Astrocyte of the cerebellum (primary cell): ENCODE data around the gene DYNAP.

Source experiments
- DNase-seq: peaks from one replicate; pipeline ENCODE4 v3.0.0-alpha.2; 2011; ENCODE audit warnings: low read depth
- H3K4me3 ChIP-seq: 2 replicates; pipeline ENCODE4 v1.5.1; 2011; ENCODE audit warnings: mild to moderate bottlenecking, low read depth, low read length, moderate library complexity
- in situ Hi-C: cut with HindIII; loops from 2 replicates; pipeline ENCODE4 v1.10.0; 2017; ENCODE audit warnings: low sequenced_read_pairs
- TF ChIP-seq, protein P1 (sequence below): IDR thresholded peaks from 2 replicates; pipeline ENCODE4 v1.5.1; 2012; ENCODE audit warnings: low read length, low read depth, moderate library complexity, mild to moderate bottlenecking; ENCODE audit errors: missing control alignments

DYNAP gene

DNA sequence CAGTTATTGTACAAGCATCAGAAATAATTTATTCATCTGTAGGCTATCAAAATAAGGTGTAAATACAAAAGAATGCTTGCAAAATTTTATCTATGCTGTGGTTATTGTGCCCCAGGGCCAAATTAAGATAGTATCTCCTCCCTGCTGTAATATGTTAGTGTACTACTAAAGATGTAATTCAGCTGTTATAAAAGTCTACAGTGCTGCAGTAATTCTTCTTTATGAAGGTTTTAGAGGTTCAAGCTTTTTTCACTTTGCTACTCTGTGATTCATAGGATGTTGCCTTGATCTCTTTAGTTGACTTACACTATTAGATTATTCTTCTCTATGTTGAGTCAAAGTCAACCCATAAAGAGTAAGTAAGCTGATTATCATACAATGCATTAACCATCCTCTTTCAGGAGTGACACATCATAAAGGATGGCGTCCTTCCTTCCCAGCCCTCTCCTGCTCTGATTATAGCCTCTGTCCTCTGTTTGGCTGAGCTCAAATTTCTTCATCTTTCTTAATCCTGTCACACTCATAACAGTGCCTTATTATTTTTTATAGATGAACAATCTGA lies 29.3 kb upstream of the DYNAP start:
- H3K4me3 ChIP-seq = no peak overlapping the region
- TF ChIP-seq, protein P1, sequence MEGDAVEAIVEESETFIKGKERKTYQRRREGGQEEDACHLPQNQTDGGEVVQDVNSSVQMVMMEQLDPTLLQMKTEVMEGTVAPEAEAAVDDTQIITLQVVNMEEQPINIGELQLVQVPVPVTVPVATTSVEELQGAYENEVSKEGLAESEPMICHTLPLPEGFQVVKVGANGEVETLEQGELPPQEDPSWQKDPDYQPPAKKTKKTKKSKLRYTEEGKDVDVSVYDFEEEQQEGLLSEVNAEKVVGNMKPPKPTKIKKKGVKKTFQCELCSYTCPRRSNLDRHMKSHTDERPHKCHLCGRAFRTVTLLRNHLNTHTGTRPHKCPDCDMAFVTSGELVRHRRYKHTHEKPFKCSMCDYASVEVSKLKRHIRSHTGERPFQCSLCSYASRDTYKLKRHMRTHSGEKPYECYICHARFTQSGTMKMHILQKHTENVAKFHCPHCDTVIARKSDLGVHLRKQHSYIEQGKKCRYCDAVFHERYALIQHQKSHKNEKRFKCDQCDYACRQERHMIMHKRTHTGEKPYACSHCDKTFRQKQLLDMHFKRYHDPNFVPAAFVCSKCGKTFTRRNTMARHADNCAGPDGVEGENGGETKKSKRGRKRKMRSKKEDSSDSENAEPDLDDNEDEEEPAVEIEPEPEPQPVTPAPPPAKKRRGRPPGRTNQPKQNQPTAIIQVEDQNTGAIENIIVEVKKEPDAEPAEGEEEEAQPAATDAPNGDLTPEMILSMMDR = no peak
- no peak for DNase-seq
- in situ Hi-C loops = no loop called here

DNA sequence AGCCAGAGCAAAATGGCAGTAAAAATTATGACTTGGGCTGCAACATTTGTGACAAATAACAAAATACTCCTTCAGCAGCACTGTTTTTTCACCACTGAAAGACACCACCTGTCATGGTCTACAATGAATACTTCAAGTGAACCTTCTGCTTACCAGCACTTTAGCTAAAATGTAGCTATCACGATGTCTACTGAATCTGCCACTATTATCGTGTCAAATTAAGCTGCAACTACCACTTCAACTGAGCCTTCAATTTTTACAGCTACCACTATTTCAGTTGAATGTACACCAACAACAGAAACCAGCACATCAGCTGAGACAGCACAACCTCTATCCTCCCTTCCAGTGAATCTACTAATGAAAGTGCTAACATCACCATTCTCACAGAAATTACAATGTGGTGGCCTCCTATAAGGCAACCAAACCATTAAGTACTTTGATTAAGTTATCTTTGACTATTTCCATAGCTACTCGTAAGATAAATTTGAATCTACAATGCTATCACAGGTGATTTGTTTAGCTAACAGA lies 10.8 kb upstream of the DYNAP start:
- no peak overlapping the region for H3K4me3 ChIP-seq
- in situ Hi-C loops = no loop called here
- DNase-seq = no peak
- TF ChIP-seq, protein P1 = no peak

DNA sequence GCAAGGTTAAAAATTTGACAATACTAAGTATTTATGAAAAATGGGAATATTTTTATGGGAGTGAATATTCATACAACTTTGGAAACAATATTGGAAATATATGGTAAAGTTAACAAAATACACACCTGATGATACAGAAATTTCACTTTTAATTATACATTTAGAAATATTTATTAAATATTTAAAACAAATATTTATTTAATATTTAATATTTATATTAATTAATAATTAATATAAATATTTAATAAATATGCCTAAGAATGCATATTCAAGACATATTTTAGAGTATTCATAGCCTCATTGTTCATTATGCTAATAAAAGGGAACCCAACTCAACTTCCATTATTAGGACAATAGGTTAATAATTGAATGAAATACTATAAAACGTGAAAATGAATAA lies 7.0 kb upstream of the DYNAP start:
- TF ChIP-seq, protein P1 = no peak
- H3K4me3 ChIP-seq = no peak overlapping the region
- in situ Hi-C loops = no loop called here
- DNase-seq = no peak

DNA sequence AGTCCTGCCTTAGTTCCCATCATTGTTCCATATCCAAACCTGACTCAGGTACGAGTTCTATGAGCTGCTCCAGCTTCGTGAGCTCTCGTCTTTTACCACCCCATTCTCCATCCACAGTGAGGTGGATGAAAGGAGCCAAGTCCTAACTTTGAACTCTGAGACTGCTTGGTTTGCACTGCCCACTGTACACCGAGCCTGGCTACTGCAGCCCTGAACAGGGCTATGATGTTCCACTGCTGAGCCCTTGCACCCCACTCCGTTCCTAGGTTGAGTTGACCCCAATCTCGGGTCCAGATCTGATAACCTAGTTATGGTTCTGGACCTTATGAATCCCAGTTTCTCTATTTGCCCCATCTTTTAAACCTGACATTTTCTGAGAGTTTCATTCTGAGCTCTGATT lies 5.3 kb upstream of the DYNAP start:
- TF ChIP-seq, protein P1 = no peak
- in situ Hi-C loops = no loop called here
- H3K4me3 ChIP-seq = no peak overlapping the region
- DNase-seq = no peak

GRCh38 chr18:54604211-54604610 lies 13.2 kb downstream of the DYNAP start:
- no peak for DNase-seq
- TF ChIP-seq, protein P1 = no peak
- in situ Hi-C loops = no loop called here
- no peak overlapping the region for H3K4me3 ChIP-seq

DNA sequence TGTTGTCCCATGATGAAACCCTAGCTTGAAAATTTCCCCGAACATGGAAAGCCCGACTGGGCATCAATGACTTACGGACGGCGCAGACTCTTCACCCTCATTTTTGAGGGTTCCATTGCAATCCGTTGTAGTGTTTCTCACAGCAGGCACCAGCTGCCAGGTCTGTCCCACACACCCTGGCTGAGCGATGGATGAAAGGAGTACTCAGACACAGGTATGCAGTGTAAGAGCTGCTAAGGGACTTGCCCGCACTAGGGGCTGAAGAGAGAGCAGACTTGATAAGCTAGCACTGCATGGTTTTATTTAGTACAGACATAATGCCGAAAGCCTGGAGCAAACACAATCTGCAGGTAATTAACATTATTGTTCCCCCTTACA lies 15.8 kb downstream of the DYNAP start:
- in situ Hi-C loops = no loop called here

More for the DNA sequence above, 15.8 kb downstream of the DYNAP start:
- DNase-seq = no peak
- no peak overlapping the region for H3K4me3 ChIP-seq
- TF ChIP-seq, protein P1 = no peak
